ENCODE results near the gene CEP41. TPM values are rescaled to one million over a fixed set of nuclear protein-coding genes. Genes with fewer than 3 reads are reported as not detected.

Gene CEP41
- 4.2 TPM for total RNA-seq
- long read RNA-seq, full-length matches to known transcripts, result 2 of 2 reads
- long read RNA-seq, partial matches to known transcripts, result 0 of 2 reads
- long read RNA-seq, other reads (novel, unspliced or antisense), result 0 of 2 reads

- peak; percentile 99 for DNase-seq
- intact Hi-C loops (cut with DNase I), result no loop called here
- peak; percentile 100 for ATAC-seq (ENCODE audit: poor library complexity)
These were observed at the start of gene CEP41 for GRCh38 chr7:130440527-130441365. Gene CEP41 (minus strand): TSS chr7:130441016. CDS start chr7:130440966, 50 bp downstream.

GRCh38 chr7:130490311-130490791 is 49.5 kb upstream of the CEP41 start:
- no peak for ATAC-seq (ENCODE audit: poor library complexity)
- intact Hi-C loops (cut with DNase I), result no loop called here
- DNase-seq, result no peak

- no peak for ATAC-seq (ENCODE audit: poor library complexity)
- no peak for DNase-seq
- intact Hi-C loops (cut with DNase I), result no loop called here
These were observed 48.5 kb upstream of the CEP41 start for GRCh38 chr7:130489140-130489983.

- ATAC-seq (ENCODE audit: poor library complexity), result no peak
- intact Hi-C loops (cut with DNase I), result no loop called here
- DNase-seq, result no peak
These were observed 47.8 kb upstream of the CEP41 start for GRCh38 chr7:130488392-130489139.

GRCh38 chr7:130486954-130487436 is 46.2 kb upstream of the CEP41 start:
- intact Hi-C loops (cut with DNase I), result no loop called here
- ATAC-seq (ENCODE audit: poor library complexity), result no peak
- DNase-seq, result no peak

- intact Hi-C loops (cut with DNase I), result no loop called here
- ATAC-seq (ENCODE audit: poor library complexity), result peak; percentile 83
- DNase-seq, result peak; percentile 66
These were observed 45.5 kb upstream of the CEP41 start for GRCh38 chr7:130486114-130486953.

GRCh38 chr7:130485734-130486113 is 44.9 kb upstream of the CEP41 start:
- DNase-seq (no peak), ATAC-seq (ENCODE audit: poor library complexity) (no peak)
- intact Hi-C loops (cut with DNase I), result no loop called here

GRCh38 chr7:130483031-130483430 is 42.2 kb upstream of the CEP41 start:
- DNase-seq, result no peak
- intact Hi-C loops (cut with DNase I), result no loop called here
- no peak for ATAC-seq (ENCODE audit: poor library complexity)

GRCh38 chr7:130481898-130482297 is 41.1 kb upstream of the CEP41 start:
- no peak for DNase-seq
- intact Hi-C loops (cut with DNase I), result no loop called here
- ATAC-seq (ENCODE audit: poor library complexity), result no peak

- ATAC-seq (ENCODE audit: poor library complexity) (no peak), DNase-seq (no peak)
- intact Hi-C loops (cut with DNase I), result no loop called here
These were observed 39.0 kb upstream of the CEP41 start for GRCh38 chr7:130479716-130480400.

- DNase-seq, result no peak
- intact Hi-C loops (cut with DNase I), result no loop called here
- no peak for ATAC-seq (ENCODE audit: poor library complexity)
These were observed 38.2 kb upstream of the CEP41 start for GRCh38 chr7:130478991-130479390.

- intact Hi-C loops (cut with DNase I), result no loop called here
- no peak for ATAC-seq (ENCODE audit: poor library complexity)
- no peak for DNase-seq
These were observed 35.7 kb upstream of the CEP41 start for GRCh38 chr7:130476297-130477150.

- DNase-seq, result no peak
- intact Hi-C loops (cut with DNase I), result no loop called here
- ATAC-seq (ENCODE audit: poor library complexity), result no peak
These were observed 35.0 kb upstream of the CEP41 start for GRCh38 chr7:130475776-130476175.

- intact Hi-C loops (cut with DNase I), result no loop called here
- DNase-seq, result no peak
- ATAC-seq (ENCODE audit: poor library complexity), result no peak
These were observed 33.1 kb upstream of the CEP41 start for GRCh38 chr7:130473876-130474275.

- DNase-seq (no peak), ATAC-seq (ENCODE audit: poor library complexity) (peak; percentile 49)
- intact Hi-C loops (cut with DNase I), result no loop called here
These were observed 32.5 kb upstream of the CEP41 start for GRCh38 chr7:130473289-130473688.

GRCh38 chr7:130471974-130472373 is 31.2 kb upstream of the CEP41 start:
- ATAC-seq (ENCODE audit: poor library complexity) (no peak), DNase-seq (no peak)
- intact Hi-C loops (cut with DNase I), result no loop called here

Measured in Right ventricle myocardium superior (tissue), 1 donor.